ENCODE results near the gene CCIN.

The CCIN gene

GRCh38 chr9:36147441-36148175, 21.6 kb upstream of the CCIN start:
- H3K9ac ChIP-seq (ENCODE audit: low read length in 5 of 5), result no peak overlapping the region
- no peak overlapping the region for H3K4me3 ChIP-seq (ENCODE audit: low read depth in 1 of 5, low read length in 5 of 5)
- no peak overlapping the region for H3K27ac ChIP-seq (ENCODE audit: low read depth, low read length)
- H3K36me3 ChIP-seq (ENCODE audit: control insufficient read depth in 5 of 5, insufficient read depth in 5 of 5, low read length in 5 of 5), result peaks cover 0 to 39% (median 17%) of the 10 kb centered on the region in 5 donors
- H3K4me1 ChIP-seq (ENCODE audit: control insufficient read depth in 5 of 5, insufficient read depth in 5 of 5, low read length in 5 of 5), result peaks cover 16 to 76% (median 56%) of the 10 kb centered on the region in 5 donors
- H3K27me3 ChIP-seq (ENCODE audit: control insufficient read depth in 5 of 5, insufficient read depth in 4 of 5, low read length in 5 of 5), result no peaks in the 10 kb centered on the region
- H3K9me3 ChIP-seq (ENCODE audit: control insufficient read depth in 5 of 5, low read length in 5 of 5), result peaks cover 0 to 3% (median 0%) of the 10 kb centered on the region in 5 donors

- Histone ChIP-seq H3K4me3 (ENCODE audit: low read depth in 1 of 5, low read length in 5 of 5) (peak overlapping the region in 1 of 5 donors; percentile 11), H3K9ac (ENCODE audit: low read length in 5 of 5) (peak overlapping the region in 1 of 5 donors; percentile 45), H3K4me1 (ENCODE audit: control insufficient read depth in 5 of 5, insufficient read depth in 5 of 5, low read length in 5 of 5) (peaks cover 14 to 71% (median 53%) of the 10 kb centered on the region in 5 donors), H3K27ac (ENCODE audit: low read depth, low read length) (peak overlapping the region; percentile 60), H3K36me3 (ENCODE audit: control insufficient read depth in 5 of 5, insufficient read depth in 5 of 5, low read length in 5 of 5) (peaks cover 0 to 39% (median 16%) of the 10 kb centered on the region in 5 donors), H3K27me3 (ENCODE audit: control insufficient read depth in 5 of 5, insufficient read depth in 4 of 5, low read length in 5 of 5) (no peaks in the 10 kb centered on the region), H3K9me3 (ENCODE audit: control insufficient read depth in 5 of 5, low read length in 5 of 5) (peaks cover 0 to 3% (median 0%) of the 10 kb centered on the region in 5 donors)
These were observed 20.7 kb upstream of the CCIN start for GRCh38 chr9:36148311-36149051.

GRCh38 chr9:36149197-36149596, 20.0 kb upstream of the CCIN start:
- peaks cover 16 to 71% (median 54%) of the 10 kb centered on the region in 5 donors for H3K4me1 ChIP-seq (ENCODE audit: control insufficient read depth in 5 of 5, insufficient read depth in 5 of 5, low read length in 5 of 5)
- no peaks in the 10 kb centered on the region for H3K27me3 ChIP-seq (ENCODE audit: control insufficient read depth in 5 of 5, insufficient read depth in 4 of 5, low read length in 5 of 5)
- no peak overlapping the region for H3K4me3 ChIP-seq (ENCODE audit: low read depth in 1 of 5, low read length in 5 of 5)
- no peak overlapping the region for H3K9ac ChIP-seq (ENCODE audit: low read length in 5 of 5)
- peaks cover 0 to 37% (median 13%) of the 10 kb centered on the region in 5 donors for H3K36me3 ChIP-seq (ENCODE audit: control insufficient read depth in 5 of 5, insufficient read depth in 5 of 5, low read length in 5 of 5)
- H3K27ac ChIP-seq (ENCODE audit: low read depth, low read length), result peak overlapping the region; percentile 60
- peaks cover 0 to 3% (median 0%) of the 10 kb centered on the region in 5 donors for H3K9me3 ChIP-seq (ENCODE audit: control insufficient read depth in 5 of 5, low read length in 5 of 5)

GRCh38 chr9:36150574-36151315, 18.4 kb upstream of the CCIN start:
- peaks cover 17 to 79% (median 64%) of the 10 kb centered on the region in 5 donors for H3K4me1 ChIP-seq (ENCODE audit: control insufficient read depth in 5 of 5, insufficient read depth in 5 of 5, low read length in 5 of 5)
- no peak overlapping the region for H3K27ac ChIP-seq (ENCODE audit: low read depth, low read length)
- peak overlapping the region in 3 of 5 donors; percentile 4 to 24 (median 7) for H3K9ac ChIP-seq (ENCODE audit: low read length in 5 of 5)
- H3K36me3 ChIP-seq (ENCODE audit: control insufficient read depth in 5 of 5, insufficient read depth in 5 of 5, low read length in 5 of 5), result peaks cover 0 to 37% (median 13%) of the 10 kb centered on the region in 5 donors
- H3K27me3 ChIP-seq (ENCODE audit: control insufficient read depth in 5 of 5, insufficient read depth in 4 of 5, low read length in 5 of 5), result no peaks in the 10 kb centered on the region
- peaks cover 0 to under 1% (median 0%) of the 10 kb centered on the region in 5 donors for H3K9me3 ChIP-seq (ENCODE audit: control insufficient read depth in 5 of 5, low read length in 5 of 5)
- H3K4me3 ChIP-seq (ENCODE audit: low read depth in 1 of 5, low read length in 5 of 5), result no peak overlapping the region

- Histone ChIP-seq H3K9me3 (ENCODE audit: control insufficient read depth in 5 of 5, low read length in 5 of 5) (no peaks in the 10 kb centered on the region), H3K4me3 (ENCODE audit: low read depth in 1 of 5, low read length in 5 of 5) (no peak overlapping the region), H3K4me1 (ENCODE audit: control insufficient read depth in 5 of 5, insufficient read depth in 5 of 5, low read length in 5 of 5) (peaks cover 17 to 80% (median 64%) of the 10 kb centered on the region in 5 donors), H3K9ac (ENCODE audit: low read length in 5 of 5) (peak overlapping the region in 3 of 5 donors; percentile 7 to 24 (median 13)), H3K27me3 (ENCODE audit: control insufficient read depth in 5 of 5, insufficient read depth in 4 of 5, low read length in 5 of 5) (no peaks in the 10 kb centered on the region), H3K36me3 (ENCODE audit: control insufficient read depth in 5 of 5, insufficient read depth in 5 of 5, low read length in 5 of 5) (peaks cover 0 to 41% (median 15%) of the 10 kb centered on the region in 5 donors), H3K27ac (ENCODE audit: low read depth, low read length) (peak overlapping the region; percentile 38)
These were observed 17.6 kb upstream of the CCIN start for GRCh38 chr9:36151316-36152210.

- Histone ChIP-seq H3K27ac (ENCODE audit: low read depth, low read length) (peak overlapping the region; percentile 31), H3K9ac (ENCODE audit: low read length in 5 of 5) (peak overlapping the region in 1 of 5 donors; percentile 8), H3K4me3 (ENCODE audit: low read depth in 1 of 5, low read length in 5 of 5) (no peak overlapping the region), H3K27me3 (ENCODE audit: control insufficient read depth in 5 of 5, insufficient read depth in 4 of 5, low read length in 5 of 5) (no peaks in the 10 kb centered on the region), H3K36me3 (ENCODE audit: control insufficient read depth in 5 of 5, insufficient read depth in 5 of 5, low read length in 5 of 5) (peaks cover 0 to 39% (median 15%) of the 10 kb centered on the region in 5 donors), H3K9me3 (ENCODE audit: control insufficient read depth in 5 of 5, low read length in 5 of 5) (no peaks in the 10 kb centered on the region), H3K4me1 (ENCODE audit: control insufficient read depth in 5 of 5, insufficient read depth in 5 of 5, low read length in 5 of 5) (peaks cover 17 to 69% (median 58%) of the 10 kb centered on the region in 5 donors)
These were observed 16.3 kb upstream of the CCIN start for GRCh38 chr9:36152741-36153438.

- H3K27ac ChIP-seq (ENCODE audit: low read depth, low read length), result peak overlapping the region; percentile 79
- peaks cover 12 to 68% (median 54%) of the 10 kb centered on the region in 5 donors for H3K4me1 ChIP-seq (ENCODE audit: control insufficient read depth in 5 of 5, insufficient read depth in 5 of 5, low read length in 5 of 5)
These were observed 15.4 kb upstream of the CCIN start for GRCh38 chr9:36153746-36154145.

GRCh38 chr9:36154331-36154952, 14.7 kb upstream of the CCIN start:
- Histone ChIP-seq H3K4me1 (ENCODE audit: control insufficient read depth in 5 of 5, insufficient read depth in 5 of 5, low read length in 5 of 5) (peaks cover 8 to 68% (median 54%) of the 10 kb centered on the region in 5 donors), H3K4me3 (ENCODE audit: low read depth in 1 of 5, low read length in 5 of 5) (peak overlapping the region in 2 of 5 donors; percentile 28 to 31), H3K27ac (ENCODE audit: low read depth, low read length) (peak overlapping the region; percentile 79), H3K9me3 (ENCODE audit: control insufficient read depth in 5 of 5, low read length in 5 of 5) (no peaks in the 10 kb centered on the region), H3K27me3 (ENCODE audit: control insufficient read depth in 5 of 5, insufficient read depth in 4 of 5, low read length in 5 of 5) (no peaks in the 10 kb centered on the region), H3K9ac (ENCODE audit: low read length in 5 of 5) (peak overlapping the region in 4 of 5 donors; percentile 38 to 81 (median 52)), H3K36me3 (ENCODE audit: control insufficient read depth in 5 of 5, insufficient read depth in 5 of 5, low read length in 5 of 5) (peaks cover 0 to 31% (median 15%) of the 10 kb centered on the region in 5 donors)

More at GRCh38 chr9:36153746-36154145, 15.4 kb upstream of the CCIN start:
- peaks cover 0 to 34% (median 15%) of the 10 kb centered on the region in 5 donors for H3K36me3 ChIP-seq (ENCODE audit: control insufficient read depth in 5 of 5, insufficient read depth in 5 of 5, low read length in 5 of 5)
- H3K9ac ChIP-seq (ENCODE audit: low read length in 5 of 5), result peak overlapping the region in 1 of 5 donors; percentile 8
- H3K9me3 ChIP-seq (ENCODE audit: control insufficient read depth in 5 of 5, low read length in 5 of 5), result no peaks in the 10 kb centered on the region
- no peaks in the 10 kb centered on the region for H3K27me3 ChIP-seq (ENCODE audit: control insufficient read depth in 5 of 5, insufficient read depth in 4 of 5, low read length in 5 of 5)
- H3K4me3 ChIP-seq (ENCODE audit: low read depth in 1 of 5, low read length in 5 of 5), result no peak overlapping the region

All from subcutaneous abdominal adipose tissue (tissue), 5 donors.